22Rv1 (cell line): ENCODE measurements around the gene MCMBP.
A peak's percentile ranks its signal among the peaks of the same experiment; 100 is the strongest.

Source experiments
- H3K27ac ChIP-seq: fragments of 450-650 bp; 2 replicates; pipeline ENCODE4 v1.5.1; 2017
- ZFX ChIP-seq: fragments of 450-650 bp; IDR thresholded peaks from 2 replicates; pipeline ENCODE4 v1.6.1; 2017; ENCODE audit warnings: antibody characterized with exemption, borderline replicate concordance
- TF ChIP-seq, protein P1 (sequence below): fragments of 450-650 bp; IDR thresholded peaks from 2 replicates; pipeline ENCODE4 v1.5.1; 2017; ENCODE audit warnings: mild to moderate bottlenecking

Gene MCMBP

DNA sequence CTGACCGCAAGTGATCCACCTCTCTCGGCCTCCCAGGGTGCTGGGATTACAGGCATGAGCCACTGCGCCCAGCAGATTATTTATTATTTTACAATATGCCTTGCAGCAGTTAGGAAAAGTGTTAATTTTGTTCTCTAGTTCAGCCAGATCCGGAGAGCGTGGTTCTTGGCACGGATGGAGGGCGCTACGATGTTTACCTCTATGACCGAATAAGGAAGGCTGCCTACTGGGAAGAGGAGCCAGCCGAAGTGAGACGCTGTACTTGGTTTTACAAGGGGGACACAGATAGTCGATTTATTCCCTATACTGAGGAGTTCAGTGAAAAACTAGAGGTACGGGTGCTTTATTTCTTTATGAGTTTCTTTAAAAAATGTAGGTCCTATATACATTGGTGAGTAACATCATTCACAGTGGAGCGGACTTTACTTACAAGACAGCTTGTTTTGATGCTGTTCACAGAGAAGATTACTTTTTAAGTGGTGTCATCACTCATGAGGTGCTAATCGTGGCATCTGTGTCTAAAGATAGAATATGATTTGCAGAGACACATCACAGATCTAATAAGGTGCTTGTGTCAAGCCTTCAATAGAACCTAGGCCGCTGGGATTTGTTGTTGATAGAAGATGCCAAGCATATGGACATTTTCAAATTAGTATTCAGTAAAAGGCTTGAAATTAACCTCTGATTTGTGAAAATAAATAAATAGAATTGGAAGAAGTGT lies 31.5 kb upstream of the MCMBP start:
- TF ChIP-seq, protein P1, sequence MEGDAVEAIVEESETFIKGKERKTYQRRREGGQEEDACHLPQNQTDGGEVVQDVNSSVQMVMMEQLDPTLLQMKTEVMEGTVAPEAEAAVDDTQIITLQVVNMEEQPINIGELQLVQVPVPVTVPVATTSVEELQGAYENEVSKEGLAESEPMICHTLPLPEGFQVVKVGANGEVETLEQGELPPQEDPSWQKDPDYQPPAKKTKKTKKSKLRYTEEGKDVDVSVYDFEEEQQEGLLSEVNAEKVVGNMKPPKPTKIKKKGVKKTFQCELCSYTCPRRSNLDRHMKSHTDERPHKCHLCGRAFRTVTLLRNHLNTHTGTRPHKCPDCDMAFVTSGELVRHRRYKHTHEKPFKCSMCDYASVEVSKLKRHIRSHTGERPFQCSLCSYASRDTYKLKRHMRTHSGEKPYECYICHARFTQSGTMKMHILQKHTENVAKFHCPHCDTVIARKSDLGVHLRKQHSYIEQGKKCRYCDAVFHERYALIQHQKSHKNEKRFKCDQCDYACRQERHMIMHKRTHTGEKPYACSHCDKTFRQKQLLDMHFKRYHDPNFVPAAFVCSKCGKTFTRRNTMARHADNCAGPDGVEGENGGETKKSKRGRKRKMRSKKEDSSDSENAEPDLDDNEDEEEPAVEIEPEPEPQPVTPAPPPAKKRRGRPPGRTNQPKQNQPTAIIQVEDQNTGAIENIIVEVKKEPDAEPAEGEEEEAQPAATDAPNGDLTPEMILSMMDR, result no peak
- no peak for TF ChIP-seq ZFX
- no peak overlapping the region for H3K27ac ChIP-seq

DNA sequence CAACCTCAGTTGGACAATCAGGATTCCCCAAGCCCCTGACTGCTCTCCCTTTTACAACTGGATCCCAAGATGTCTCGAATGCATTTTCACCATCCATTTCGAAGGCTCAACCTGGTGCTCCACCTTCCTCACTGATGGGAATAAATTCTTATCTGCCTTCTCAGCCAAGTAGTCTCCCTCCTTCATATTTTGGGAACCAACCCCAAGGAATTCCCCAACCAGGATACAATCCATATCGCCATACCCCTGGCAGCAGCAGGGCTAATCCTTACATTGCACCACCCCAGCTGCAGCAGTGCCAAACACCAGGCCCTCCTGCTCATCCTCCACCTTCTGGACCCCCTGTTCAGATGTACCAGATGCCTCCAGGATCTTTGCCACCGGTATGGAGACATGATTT lies 25.9 kb upstream of the MCMBP start:
- H3K27ac ChIP-seq, result no peak overlapping the region
- TF ChIP-seq, protein P1, result no peak
- no peak for TF ChIP-seq ZFX

DNA sequence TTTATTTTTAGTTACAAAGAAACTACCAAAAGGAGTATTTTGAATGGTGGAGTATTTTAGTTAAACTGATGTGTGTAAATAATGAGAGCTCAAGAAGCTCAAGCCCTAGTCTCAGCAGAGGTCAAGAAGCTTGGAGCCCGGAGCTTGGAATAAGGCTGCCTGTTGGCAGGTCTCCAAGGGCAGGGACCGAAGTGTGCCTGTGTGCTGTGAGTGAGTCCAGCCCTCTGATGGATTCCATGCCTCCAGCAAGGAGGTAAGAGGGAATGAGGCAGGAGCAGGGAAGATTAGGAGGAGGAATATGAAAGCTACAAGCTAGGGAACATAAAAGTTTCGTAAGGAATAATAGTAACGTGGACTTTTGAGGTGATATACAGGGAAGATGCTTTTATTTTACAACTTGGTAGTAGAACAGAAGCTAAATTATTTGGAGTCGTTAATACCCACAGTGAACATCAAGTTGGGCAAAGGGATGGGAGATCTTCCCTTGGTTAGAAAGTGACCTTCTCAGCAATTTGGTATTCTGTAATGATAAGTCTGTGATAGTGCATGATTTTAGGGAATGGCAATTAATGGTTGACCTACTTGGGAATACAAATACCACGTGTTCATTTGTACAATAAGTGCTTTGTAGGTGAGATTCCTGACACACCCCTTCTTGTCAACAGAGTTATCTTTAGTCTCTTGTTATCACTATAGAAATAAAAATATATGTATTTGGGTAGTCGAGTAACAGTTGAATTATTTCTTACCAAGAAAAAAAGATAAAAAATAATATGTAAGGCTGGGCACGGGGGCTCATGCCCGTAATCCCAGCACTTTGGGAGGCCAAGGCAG lies 24.5 kb upstream of the MCMBP start:
- peak overlapping the region; percentile 88 for H3K27ac ChIP-seq
- no peak for TF ChIP-seq ZFX
- TF ChIP-seq, protein P1, result no peak

DNA sequence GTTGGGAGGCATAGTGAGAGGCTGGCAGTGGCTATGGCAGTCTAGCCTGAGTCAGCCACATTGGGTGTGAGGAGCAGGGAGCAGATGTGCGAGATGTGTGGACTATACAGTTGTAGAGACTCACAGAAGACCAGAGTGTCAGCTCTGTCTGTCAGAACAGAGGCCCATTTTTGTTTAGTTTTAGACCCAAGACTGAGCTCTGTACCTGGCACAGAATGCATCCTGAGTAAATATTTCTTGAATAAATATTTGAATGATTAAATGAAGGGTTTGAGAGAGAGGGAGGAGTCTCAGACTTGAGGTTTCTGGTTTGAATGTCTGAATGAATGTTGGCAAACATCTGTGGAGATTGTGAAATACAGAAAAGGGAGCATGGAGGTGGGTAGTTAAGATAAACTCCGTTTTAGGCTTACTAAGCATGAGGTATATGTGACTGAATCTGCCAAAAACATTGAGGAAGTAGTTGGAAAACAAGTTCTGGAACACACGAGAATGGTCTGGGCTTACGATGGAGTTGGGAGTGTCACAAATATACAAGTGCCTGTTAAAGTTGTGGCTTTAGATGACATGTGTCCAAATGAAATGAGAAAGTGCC lies 23.5 kb upstream of the MCMBP start:
- peak overlapping the region; percentile 88 for H3K27ac ChIP-seq

DNA sequence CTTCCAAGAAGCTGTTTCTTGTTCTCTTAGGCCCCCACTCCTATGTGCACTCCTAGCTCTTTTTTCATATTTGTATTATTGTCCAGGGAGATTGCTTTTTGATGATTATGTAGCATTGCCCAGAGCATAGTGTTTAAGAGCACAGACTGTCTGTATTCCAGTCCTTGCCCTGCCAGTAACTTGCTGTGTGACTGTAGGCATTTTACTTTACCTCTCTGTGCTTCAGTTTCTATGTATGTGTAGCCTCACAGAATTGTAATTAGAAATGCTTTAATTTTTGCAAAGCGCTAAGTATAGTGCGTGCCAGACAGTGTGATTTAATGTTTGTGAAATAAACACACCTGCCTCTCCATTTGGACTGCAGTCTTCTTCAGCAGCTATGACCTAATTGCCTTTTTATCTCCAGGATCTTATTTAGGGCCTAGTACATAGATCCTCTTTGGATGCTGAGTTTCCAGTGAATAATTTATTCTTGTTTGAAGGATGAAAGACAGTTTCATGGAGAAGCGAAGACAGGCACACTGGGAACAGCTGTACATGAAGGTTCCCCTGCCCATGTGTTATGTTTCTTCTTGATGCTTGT lies 21.3 kb upstream of the MCMBP start:
- H3K27ac ChIP-seq, result peak overlapping the region; percentile 88
- TF ChIP-seq, protein P1, result no peak
- TF ChIP-seq ZFX, result no peak

More for the DNA sequence above, 23.5 kb upstream of the MCMBP start:
- TF ChIP-seq ZFX, result no peak
- TF ChIP-seq, protein P1, result no peak

DNA sequence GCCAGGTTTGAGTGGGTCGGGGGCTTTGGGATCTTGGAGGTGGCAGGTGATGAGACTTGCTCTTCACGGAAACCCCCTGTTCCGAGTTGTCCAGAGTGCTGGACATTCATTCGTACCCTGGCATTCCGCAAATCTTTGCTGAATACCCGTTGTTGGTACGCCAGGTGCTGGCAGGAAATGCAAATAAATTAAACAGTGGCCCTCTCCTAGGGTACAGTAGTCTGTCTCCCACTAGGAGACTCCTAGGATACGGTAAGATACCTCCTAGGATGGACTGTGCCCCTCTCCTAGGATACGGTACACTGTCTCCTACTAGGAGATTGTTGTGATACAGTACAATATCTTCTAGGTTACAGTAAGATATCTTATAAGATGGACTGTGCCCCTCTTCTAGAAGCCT lies 20.4 kb upstream of the MCMBP start:
- H3K27ac ChIP-seq, result peak overlapping the region; percentile 78
- TF ChIP-seq, protein P1, result no peak
- no peak for TF ChIP-seq ZFX
